ENCODE data around the gene PTTG2. TPM values are rescaled to one million over a fixed set of nuclear protein-coding genes. Genes with fewer than 3 reads are reported as not detected.
"Not testable (repeated sequence)": the region's sequence is repeated elsewhere in the genome, so short reads cannot be mapped to it uniquely, and the experiment has no call there.

PTTG2 gene
- polyA plus RNA-seq, 4 donors = 0.10 TPM; not detected in 3

- DNase-seq (ENCODE audit: low read depth in 4 of 4, low spot score in 3 of 4) = no peak
Observed at GRCh38 chr4:37953620-37954293, 6.4 kb upstream of the PTTG2 start.

GRCh38 chr4:37956941-37957340, 3.3 kb upstream of the PTTG2 start:
- no peak for DNase-seq (ENCODE audit: low read depth in 4 of 4, low spot score in 3 of 4)

GRCh38 chr4:37958932-37959331, 1.3 kb upstream of the PTTG2 start:
- DNase-seq (ENCODE audit: low read depth in 4 of 4, low spot score in 3 of 4) = no peak

GRCh38 chr4:37960679-37961450, 667 bp downstream of the PTTG2 start:
- no peak for DNase-seq (ENCODE audit: low read depth in 4 of 4, low spot score in 3 of 4)

GRCh38 chr4:37964734-37965457, 4.7 kb downstream of the PTTG2 start:
- no peak for DNase-seq (ENCODE audit: low read depth in 4 of 4, low spot score in 3 of 4)

GRCh38 chr4:37966044-37966443, 5.8 kb downstream of the PTTG2 start:
- DNase-seq (ENCODE audit: low read depth in 4 of 4, low spot score in 3 of 4) = no peak

- no peak for DNase-seq (ENCODE audit: low read depth in 4 of 4, low spot score in 3 of 4)
Observed at GRCh38 chr4:37967736-37968135, 7.5 kb downstream of the PTTG2 start.

- no peak for DNase-seq (ENCODE audit: low read depth in 4 of 4, low spot score in 3 of 4)
Observed at GRCh38 chr4:37968747-37969146, 8.5 kb downstream of the PTTG2 start.

- DNase-seq (ENCODE audit: low read depth in 4 of 4, low spot score in 3 of 4) = no peak
Observed at GRCh38 chr4:37970702-37971101, 10.5 kb downstream of the PTTG2 start.

- DNase-seq (ENCODE audit: low read depth in 4 of 4, low spot score in 3 of 4) = no peak
Observed at GRCh38 chr4:37971202-37971601, 11.0 kb downstream of the PTTG2 start.

GRCh38 chr4:37973441-37973840, 13.2 kb downstream of the PTTG2 start:
- DNase-seq (ENCODE audit: low read depth in 4 of 4, low spot score in 3 of 4) = no peak

- DNase-seq (ENCODE audit: low read depth in 4 of 4, low spot score in 3 of 4) = not testable (repeated sequence)
Observed at GRCh38 chr4:37975321-37975822, 15.2 kb downstream of the PTTG2 start.

GRCh38 chr4:37976507-37976906, 16.3 kb downstream of the PTTG2 start:
- no peak for DNase-seq (ENCODE audit: low read depth in 4 of 4, low spot score in 3 of 4)

- DNase-seq (ENCODE audit: low read depth in 4 of 4, low spot score in 3 of 4) = peak; percentile 44 to 72 (median 66)
Observed at GRCh38 chr4:37976991-37977470, 16.8 kb downstream of the PTTG2 start.

- DNase-seq (ENCODE audit: low read depth in 4 of 4, low spot score in 3 of 4) = peak in 1 of 4 donors; percentile 44
Observed at GRCh38 chr4:37977471-37978247, 17.5 kb downstream of the PTTG2 start.

GRCh38 chr4:37978248-37978924, 18.2 kb downstream of the PTTG2 start:
- no peak for DNase-seq (ENCODE audit: low read depth in 4 of 4, low spot score in 3 of 4)

- no peak for DNase-seq (ENCODE audit: low read depth in 4 of 4, low spot score in 3 of 4)
Observed at GRCh38 chr4:37980246-37980645, 20.0 kb downstream of the PTTG2 start.

GRCh38 chr4:37981425-37981824, 21.2 kb downstream of the PTTG2 start:
- DNase-seq (ENCODE audit: low read depth in 4 of 4, low spot score in 3 of 4) = no peak

GRCh38 chr4:37981844-37982720, 21.9 kb downstream of the PTTG2 start:
- DNase-seq (ENCODE audit: low read depth in 4 of 4, low spot score in 3 of 4) = no peak
